NCI-H2227 (cell line): Measurements from ENCODE around the gene ZBTB40.

Experiments used
- DNase-seq: peaks from one replicate; lab custom pipeline; 2025; ENCODE audit not compliant: unreplicated experiment; lab: John Stamatoyannopoulos, UW

Gene ZBTB40

DNA sequence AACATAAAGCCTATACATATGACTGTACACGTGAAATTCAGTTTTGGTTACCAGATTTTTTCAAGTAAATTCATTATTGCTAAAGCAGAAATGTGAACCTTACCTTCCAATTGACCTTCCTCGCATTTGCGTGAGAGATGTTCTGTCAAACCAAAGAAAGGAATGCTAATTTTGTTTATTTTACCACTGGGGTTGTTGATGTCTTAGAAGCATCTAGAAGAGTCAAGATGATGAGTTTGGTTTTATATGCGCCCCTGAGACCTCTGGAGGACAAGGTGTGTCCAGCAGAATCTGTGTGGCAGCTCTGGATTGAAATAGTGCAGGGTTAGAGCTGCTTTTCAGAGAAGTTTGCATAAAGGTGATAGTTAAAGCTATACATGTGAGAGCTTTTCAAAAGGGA, 48.4 kb downstream of the ZBTB40 start:
- no peak for DNase-seq

DNA sequence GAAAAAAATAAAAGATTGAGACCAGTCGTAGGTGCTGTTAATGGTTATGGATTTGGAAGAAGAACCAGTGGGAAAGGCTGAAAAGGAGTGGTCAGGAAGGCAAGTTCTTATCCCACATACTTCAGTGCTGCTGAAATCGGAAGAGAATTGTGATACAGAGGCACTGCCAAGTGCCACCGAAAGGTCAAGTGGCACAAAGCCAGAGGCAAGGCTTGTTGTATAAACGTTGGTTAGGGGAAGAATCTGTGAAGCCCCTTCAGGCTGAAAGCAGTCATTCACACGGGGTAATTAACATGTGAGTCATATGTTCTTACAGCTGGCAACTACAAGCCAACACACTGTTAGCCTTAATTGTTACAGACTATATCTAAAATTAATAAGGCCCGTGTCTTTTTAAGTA, 48.8 kb downstream of the ZBTB40 start:
- peak; percentile 70 for DNase-seq

DNA sequence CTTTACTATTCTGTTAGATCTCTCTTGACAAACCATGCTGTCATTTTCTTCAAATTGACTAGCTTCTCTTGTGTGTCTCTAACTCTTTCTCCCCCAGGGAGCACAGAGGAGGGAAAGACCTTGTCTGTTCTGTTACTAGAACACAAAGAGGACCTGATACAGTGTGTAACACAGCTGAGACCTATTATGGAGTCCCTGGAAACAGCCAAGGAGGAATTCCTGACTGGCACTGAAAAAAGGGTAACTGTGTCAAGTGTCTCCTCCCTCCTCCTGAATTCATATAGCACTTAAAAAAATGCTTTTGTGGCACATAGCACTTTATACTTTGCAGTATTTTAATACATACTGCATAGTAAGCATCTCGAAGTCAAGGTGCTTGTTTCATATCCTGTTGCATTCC, 50.6 kb downstream of the ZBTB40 start:
- no peak for DNase-seq

DNA sequence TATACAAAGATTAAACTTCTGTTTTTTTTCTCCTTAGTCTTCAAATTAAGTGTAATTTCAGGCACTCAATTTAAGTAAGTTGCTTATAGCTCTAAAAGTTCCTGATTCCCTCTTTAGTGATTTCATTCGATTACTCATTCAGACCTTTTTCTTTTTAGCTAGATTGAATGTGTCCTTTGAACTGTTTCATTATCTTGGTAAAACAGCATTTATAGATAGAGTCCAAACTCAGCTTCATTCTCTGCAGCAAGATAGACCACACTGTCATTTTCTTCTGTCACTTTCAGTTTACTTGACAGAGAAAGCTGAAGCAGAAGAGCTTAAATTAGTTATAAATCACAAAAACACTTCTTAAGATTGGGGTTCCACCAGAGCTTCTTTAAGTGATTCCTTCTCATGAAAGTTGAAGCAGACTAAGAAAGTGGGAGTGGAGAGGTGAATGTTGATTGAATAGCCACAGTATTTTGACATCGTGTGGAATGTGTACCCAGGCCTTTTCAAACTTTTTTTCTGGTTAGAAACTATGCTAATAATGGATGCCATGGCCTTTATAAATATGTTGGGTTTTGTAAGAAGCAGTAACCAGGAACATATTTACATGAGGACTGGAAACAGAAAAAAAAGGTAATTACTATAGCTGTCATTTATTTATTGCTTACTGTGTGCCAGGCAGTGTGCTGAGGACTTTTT, 52.2 kb downstream of the ZBTB40 start:
- no peak for DNase-seq

DNA sequence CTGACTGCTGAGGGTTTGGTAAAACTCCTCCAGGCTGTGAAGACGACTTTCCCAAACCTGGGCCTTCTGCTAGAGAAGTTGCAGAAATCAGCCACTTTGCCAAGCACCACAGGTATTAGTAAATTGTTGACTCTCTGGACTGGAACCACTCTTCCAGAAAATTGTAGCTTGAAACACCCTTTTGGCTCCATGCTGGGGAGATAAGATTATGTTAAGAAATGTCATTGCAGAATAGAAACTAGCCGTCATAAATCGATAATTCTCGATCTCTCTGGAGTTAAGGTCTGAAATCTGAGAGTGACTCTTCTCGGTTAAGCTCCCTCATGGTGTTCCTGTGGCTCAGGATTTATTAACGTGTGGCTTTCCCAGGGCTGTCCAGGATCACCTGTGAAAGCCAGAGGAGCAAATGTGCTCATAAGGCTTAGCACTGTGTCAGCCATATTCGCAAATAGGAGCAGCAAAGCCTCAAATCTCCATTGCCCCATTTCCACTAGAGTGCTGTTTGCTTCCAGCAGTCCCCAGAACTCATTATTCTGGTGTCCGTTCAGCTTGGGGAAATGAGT, 54.6 kb downstream of the ZBTB40 start:
- peak; percentile 61 for DNase-seq

DNA sequence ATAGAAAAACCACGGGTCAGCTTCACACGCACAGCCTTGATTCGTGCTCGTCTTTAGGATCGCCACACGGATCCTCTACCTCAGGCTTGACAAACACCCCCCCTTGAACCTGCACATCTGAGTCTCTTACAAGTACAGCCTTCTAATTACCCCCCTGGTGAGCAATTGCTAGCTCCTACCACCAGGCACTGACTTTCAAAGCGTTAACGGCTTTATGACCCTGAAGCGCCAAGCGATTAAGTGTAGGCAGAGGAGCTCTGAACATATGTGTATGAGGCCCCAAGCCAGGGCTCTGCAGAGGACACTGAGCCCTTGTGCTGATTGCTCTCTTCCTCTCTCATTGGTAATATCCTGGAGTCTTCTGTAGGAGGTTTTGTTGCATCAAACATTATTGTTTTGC, 55.9 kb downstream of the ZBTB40 start:
- DNase-seq: peak; percentile 92

DNA sequence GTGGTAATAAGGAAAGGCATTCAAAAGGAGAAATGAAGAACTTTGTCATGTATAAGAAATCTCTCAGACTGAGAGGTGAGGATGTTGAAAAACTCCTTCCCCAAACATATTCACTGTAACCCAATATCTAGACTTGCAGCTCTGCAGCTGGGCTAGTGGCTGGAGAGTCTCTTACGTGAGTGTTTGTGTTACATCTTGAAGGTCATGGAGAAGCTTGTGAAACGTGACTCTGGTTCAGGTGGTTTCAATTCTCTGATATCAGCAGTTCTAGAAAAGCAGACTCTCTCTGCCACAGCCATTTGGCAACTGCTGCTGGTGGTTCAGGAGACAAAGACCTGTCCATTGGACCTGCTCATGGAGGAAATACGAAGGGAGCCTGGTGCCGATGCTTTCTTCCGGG, 56.7 kb downstream of the ZBTB40 start:
- no peak for DNase-seq

DNA sequence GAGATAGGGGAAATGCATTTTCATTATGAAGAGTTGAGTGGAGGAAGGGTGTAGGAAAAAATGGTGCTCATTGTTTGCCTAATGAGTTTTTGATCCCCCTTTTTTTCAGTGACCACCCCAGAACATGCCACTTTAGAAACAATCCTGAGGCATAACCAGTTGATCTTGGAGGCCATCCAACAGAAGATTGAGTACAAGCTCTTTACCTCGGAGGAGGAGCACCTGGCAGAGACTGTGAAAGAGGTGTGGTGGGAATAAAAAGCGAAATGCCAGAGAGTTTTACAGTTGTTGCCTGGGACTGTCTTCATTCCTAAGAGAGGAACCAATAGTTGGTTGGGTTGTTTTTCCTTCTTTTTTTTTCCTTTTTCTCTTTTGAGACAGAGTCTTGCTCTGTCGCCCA, 57.3 kb downstream of the ZBTB40 start:
- no peak for DNase-seq

DNA sequence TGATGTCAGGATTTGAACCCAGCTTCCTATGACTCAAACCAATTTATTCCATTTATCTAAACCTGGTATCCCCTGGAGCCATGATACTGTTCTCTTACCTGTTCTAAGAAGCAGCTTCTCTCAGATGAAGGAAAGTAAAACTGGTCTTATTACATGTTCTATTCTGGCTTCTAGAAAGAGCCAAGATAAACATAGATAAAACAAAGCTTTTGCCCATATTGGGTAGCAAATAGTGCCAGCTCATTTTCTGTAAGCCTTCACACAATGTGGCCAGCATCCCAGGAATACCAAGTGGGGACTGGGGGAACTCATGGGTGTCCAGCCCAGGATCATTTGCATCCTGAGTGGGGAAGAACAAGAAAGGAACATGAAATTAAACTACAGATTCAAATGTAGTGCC, 58.2 kb downstream of the ZBTB40 start:
- DNase-seq: no peak

DNA sequence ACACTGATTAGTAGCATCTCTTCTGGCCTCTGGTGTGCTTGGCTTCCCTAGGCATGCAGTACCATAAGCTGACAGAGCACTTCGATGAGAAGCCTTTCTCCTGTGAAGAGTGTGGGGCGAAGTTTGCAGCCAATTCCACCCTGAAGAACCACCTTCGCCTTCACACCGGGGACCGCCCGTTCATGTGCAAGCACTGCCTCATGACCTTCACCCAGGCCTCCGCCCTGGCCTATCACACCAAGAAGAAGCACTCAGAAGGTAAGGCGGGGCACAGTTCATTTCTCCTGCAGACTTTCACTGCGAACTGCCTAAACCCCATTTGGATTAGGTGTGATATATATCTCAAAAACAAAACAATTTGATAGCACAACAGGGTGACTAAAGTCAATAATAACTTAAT, 61.2 kb downstream of the ZBTB40 start:
- no peak for DNase-seq

DNA sequence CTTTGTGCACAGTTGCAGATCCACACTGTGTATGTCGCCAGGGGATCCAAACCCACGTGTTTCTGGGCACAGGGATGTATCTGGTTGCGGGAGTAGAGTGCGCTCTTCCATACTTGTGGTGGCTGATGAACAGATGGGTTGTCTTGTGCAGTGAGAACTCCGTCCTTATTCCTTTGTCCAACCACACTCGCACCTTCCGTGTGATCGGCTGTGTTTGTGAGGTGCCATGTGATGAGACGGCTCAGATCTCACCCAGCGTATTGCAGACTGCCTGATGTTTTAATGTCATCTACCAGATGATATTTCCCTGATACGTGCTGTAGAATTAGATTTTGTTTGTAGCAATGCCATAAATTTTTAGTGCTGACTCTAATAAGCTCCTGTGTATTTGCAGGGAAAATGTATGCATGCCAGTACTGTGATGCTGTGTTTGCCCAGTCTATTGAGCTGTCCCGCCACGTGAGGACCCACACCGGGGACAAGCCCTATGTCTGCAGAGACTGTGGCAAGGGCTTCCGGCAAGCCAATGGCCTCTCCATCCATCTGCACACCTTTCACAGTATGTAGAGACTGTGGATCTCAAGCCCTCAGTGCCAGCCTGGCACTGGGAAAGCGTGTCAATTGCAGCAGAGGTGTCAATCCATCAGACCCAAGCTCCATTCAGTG, 65.4 kb downstream of the ZBTB40 start:
- DNase-seq: no peak

DNA sequence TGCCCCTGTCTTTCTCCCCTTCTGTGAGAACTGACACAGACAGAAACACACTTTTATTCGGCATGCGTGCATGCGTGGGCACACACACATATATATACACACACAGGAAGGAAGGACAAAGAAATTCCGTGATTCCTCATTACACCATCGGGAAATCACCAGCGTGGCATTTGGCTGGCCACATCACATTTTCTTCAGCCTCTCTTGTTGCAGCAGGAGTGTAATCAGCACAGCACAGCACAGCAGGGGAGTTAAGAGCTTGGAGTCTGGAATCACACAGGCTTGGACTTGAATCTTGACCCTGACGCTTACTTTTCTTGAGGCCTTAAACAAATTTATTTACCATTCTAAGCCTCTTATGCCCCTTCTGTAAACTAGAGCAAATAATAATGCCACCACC, 66.3 kb downstream of the ZBTB40 start:
- DNase-seq: peak; percentile 75

DNA sequence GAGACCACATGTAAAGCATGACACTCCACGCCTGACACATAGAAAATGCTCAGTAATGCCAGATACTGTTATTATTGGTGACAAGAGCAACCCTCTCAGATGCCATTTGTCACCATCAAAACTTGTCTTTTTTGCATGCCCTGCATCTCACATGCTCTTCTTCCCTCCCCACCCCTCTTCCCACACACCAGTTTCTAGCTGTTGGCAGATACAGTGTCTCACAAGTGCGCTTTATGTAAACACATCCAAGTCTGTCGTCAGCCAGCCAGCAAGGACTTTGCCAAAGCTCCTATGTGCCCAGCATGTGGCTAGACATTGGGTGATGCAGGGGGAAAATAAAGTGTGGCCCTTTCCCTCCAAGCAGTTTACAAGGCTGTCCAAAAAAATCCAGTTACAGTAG, 66.7 kb downstream of the ZBTB40 start:
- peak; percentile 75 for DNase-seq

DNA sequence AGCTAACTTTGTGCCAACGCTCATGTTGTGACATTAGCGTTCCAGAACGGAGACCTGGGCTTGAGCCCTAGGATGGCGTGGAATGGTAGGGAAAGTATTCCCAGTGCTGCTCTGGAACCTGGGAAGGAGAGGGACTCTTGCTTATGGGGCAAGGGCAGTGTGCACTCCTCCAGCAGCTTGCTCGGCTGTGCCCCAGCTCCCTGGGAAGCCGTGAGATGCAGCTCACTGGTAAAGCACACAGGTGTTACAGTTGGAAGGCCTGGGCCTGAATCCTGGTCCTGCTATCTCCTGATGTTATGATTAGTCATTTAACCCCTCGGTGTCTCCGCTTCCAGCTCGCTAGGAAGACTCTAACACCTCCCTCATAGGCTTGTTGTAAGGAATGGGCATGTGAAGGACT, 69.2 kb downstream of the ZBTB40 start:
- no peak for DNase-seq

DNA sequence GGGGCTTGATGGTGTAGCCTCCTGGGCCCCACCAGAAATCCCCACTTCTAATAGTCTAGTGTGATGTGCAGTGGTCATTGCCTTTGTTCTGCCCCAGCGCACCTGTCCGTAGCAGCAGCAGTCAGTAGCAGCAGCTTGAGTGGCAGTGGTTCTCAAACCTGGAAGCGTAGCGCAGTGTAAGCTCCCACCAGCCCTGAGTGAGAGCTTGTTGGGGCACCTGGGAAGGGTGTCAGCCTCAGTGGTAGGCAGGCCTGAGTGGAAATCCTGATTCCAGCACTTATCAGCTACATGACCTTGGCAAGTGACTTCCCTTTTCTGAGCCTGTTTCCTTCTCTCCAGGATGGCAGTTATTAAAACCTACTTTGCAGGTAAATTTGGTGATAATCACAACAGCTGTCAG, 70.0 kb downstream of the ZBTB40 start:
- no peak for DNase-seq

DNA sequence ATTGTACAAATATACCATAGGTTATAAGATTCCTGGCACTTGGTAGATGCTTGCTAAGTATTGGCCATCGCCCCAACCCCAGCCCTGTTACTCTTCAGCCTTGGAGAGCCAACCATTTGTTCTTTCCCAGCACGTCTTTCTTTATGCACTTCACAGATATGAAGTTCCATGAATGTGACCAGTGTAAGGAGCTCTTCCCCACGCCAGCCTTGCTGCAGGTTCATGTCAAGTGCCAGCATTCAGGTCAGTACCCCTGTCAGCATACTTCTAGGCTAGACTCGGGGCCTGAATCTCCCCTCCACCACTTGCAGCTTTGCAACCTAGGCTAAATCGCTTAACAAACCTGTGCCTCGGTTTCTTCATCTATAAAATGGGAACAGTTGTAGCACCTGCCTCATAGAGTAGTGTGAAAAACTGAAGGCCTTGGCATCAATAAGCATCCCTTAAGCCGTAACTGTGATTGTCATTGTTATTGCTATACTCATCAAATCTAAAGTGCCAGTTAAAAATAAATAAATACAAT, 70.6 kb downstream of the ZBTB40 start:
- DNase-seq: no peak

DNA sequence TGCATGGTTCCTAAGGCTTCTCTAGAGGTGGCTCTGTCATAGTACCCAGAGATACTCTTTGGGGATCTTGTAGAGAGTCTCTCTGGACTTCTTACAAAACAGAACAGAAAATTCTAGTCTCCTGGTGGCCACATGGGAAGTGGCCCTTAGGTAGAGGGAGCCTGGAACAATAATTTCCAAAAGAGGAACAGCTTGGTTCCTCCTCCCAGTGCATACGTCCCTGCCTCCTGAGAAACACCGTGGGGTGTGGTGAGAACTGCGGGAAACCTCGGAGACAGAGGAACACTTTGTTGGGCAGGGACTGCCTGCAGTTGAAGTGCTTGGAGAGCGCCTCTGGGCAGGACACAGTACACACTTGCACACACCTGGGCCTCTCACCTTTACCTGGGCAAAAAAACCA, 72.8 kb downstream of the ZBTB40 start:
- DNase-seq: no peak

DNA sequence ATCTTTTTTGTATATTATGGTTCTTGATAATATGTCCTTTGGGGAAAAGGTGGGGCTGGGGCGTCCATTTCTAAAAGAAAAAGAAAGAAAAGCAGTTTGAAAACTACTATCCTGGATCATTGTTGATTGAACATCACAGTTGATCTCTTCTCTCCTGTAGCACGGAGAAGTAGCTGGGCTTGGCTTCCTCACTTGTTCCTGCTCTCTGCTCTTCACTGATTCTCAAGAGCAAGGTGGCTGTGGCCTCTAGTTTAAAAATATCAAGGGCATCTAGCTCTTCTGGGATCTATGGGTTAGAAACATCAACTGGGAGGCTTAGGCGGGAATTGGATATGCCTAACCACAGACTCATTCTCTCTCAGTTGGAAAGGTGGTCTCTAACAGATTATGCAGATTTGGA, 73.6 kb downstream of the ZBTB40 start:
- DNase-seq: no peak

DNA sequence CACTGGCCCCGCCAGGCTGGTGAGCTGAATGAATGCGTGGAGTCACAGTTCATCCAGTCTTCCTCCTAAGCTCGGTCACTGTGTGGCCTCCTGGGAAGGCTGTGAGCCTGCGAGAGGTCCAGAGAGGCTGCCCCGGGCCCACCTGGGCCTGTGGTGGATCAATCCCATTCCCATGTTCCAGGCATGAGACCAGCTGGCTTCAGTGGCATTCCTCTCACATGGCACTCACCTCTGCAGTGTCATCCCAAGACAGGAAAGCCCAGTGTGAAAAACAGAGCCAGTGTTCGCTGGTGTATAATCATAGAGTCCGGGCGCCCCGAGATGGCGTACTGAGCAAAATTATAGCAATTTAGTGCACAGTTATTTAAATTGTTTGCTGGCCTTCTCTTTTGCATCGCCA, 74.0 kb downstream of the ZBTB40 start:
- peak; percentile 84 for DNase-seq

DNA sequence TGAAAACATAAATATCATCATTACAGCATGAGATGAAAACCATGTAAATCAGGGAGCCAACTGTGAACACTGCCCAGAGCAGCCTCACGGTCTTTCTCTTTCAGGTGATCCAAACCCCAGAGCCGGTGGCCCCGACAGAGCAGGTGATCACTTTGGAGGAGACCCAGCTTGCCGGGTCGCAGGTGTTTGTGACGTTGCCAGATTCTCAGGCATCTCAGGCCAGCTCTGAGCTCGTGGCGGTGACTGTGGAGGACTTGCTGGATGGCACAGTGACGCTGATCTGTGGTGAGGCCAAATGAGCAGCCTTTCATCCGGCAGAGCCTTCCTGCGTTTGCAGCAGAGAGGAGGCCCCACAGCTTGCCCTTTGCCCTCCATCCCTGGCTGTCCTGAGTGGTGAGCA, 74.4 kb downstream of the ZBTB40 start:
- DNase-seq: peak; percentile 83

DNA sequence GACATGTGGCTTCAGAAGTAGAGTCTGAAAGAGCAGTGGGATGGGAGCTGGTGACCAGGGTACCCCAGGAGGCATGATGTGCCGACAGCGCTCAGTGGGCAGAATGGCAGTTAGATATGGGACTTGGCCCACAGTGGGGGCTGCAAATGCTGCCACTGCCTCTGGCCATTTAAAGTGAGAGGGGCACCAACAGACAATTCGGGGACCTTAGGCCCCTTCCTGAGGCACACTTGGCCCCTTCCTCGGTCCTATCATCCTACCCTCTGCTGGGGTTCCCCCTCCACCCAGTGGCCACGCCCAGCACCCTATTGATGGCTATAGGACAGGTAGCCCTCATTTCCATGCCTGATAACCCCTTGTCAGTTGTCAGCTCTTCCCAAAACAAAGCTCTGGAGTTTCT, 75.0 kb downstream of the ZBTB40 start:
- no peak for DNase-seq

DNA sequence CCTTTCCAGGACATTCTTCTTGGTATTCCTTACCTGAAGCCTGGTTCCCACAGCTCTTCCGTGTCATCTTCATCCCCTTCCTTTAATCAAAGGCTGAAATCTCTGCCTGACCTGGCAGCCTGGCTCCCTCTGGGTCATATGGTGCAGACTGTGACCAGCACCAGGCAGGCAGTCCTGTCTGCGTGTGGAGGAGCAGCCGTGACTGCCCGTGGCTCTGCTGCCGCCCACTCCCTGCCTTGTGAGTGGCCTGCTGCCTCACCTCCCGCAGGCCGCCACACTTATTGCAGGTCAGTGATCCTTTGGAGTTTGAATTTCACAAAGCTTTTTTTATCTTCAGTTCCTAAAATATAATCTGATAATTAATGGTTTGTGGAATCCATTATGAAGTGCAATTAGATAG, 75.5 kb downstream of the ZBTB40 start:
- peak; percentile 59 for DNase-seq
